GM12878 (cell line): Measurements from ENCODE around the gene NEUROG2.
"Not testable (repeated sequence)": the region's sequence is repeated elsewhere in the genome, so short reads cannot be mapped to it uniquely, and the experiment has no call there.

Experiments used
- ELK1 ChIP-seq: IDR thresholded peaks from 2 replicates; pipeline ENCODE4 v1.6.1; 2012; ENCODE audit warnings: low read depth, low read length, improper control_type of control experiment
- HDAC6 ChIP-seq: fragments of 200-600 bp; sonication (generic); IDR thresholded peaks from one replicate; pipeline ENCODE4 v1.8.0; 2017; ENCODE audit warnings: antibody characterized with exemption; ENCODE audit not compliant: unreplicated experiment
- RFX5 ChIP-seq: IDR thresholded peaks from 2 replicates; pipeline ENCODE4 v1.6.1; 2011; ENCODE audit warnings: low read depth, low read length, improper control_type of control experiment
- YY1 ChIP-seq: IDR thresholded peaks from 2 replicates; pipeline ENCODE4 v1.6.1; 2011; ENCODE audit warnings: low read depth, mild to moderate bottlenecking, low read length

DNA sequence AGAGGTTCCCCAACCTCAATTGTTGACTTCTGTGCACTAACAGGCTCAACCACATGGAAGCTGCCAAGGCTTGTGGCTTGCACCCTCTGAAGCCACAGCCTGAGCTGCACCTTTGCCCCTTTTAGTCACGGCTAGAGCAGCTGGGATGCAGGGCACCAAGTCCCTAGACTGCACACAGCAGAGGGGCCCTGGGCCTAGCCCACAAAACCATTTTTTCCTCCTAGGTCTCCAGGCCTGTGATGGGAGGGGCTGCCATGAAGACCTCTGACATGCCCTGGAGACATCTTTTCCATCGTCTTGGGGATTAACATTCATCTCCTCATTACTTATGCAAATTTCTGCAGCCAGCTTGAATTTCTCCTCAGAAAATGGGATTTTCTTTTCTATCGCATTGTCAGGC, 25.2 kb downstream of the NEUROG2 start:
- not testable (repeated sequence) for TF ChIP-seq YY1, ELK1, HDAC6, RFX5
